ENCODE data around the gene CD226. TPM values are rescaled to one million over a fixed set of nuclear protein-coding genes. Genes with fewer than 3 reads are reported as not detected.

Gene CD226
- total and polyA plus RNA-seq, 9 donors, result 0.17 to 1.5 (median 1.2) TPM

GRCh38 chr18:69804776-69805501 lies 142.7 kb downstream of the CD226 start:
- Histone ChIP-seq H3K4me1 (ENCODE audit: insufficient read depth) (no peaks in the 10 kb centered on the region), H3K9me3 (no peaks in the 10 kb centered on the region), H3K27me3 (no peaks in the 10 kb centered on the region), H3K36me3 (no peaks in the 10 kb centered on the region), H3K27ac (no peak overlapping the region), H3K4me3 (no peak overlapping the region)
- TF ChIP-seq EP300 (IDR thresholded peaks at IDR 0.05) (no peak), POLR2A (IDR thresholded peaks at IDR 0.05) (no peak), CTCF (IDR thresholded peaks at IDR 0.05) (no peak)
- intact Hi-C loops (cut with DNase I), result no loop called here
- DNase-seq, result no peak
- 83 to 90% (median 88%) methylated on average over 5 of the region's 5 CpGs for WGBS, 3 donors
